ENCODE results near the gene SLC2A6.

The SLC2A6 gene

DNA sequence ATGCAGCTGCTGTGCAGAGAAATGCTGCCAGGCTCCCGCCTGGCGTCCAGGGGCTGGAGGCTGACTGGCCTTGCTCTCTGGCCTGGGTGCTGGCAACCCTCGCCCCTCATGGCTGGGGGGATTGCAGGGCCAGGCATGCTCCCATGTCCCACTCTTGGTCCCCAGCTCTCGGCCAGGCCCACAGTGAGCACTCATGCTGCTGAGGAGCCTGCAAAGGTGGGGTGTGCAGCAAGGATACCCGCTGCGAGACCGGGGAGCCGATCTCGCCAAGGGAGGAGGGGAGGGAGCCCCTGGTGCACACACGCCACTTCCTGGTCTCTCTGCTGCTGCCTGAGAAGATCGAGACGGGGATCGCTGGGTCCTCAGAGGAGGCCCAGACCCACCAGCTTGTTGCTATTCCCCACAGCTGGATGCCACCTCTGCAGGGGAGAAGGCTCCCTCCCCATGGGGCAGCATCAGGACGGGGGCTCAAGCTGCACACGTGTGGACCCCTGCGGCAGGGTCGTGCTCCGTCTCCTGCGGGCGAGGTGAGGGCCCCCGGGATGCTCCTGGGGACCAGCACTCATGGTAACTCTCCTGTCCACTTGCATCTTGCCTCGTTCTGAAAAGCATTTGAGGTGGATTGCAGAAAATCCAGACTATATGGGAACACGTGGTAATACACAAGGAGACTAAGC is 33.5 kb downstream of the SLC2A6 start:
- TF ChIP-seq, protein P1, sequence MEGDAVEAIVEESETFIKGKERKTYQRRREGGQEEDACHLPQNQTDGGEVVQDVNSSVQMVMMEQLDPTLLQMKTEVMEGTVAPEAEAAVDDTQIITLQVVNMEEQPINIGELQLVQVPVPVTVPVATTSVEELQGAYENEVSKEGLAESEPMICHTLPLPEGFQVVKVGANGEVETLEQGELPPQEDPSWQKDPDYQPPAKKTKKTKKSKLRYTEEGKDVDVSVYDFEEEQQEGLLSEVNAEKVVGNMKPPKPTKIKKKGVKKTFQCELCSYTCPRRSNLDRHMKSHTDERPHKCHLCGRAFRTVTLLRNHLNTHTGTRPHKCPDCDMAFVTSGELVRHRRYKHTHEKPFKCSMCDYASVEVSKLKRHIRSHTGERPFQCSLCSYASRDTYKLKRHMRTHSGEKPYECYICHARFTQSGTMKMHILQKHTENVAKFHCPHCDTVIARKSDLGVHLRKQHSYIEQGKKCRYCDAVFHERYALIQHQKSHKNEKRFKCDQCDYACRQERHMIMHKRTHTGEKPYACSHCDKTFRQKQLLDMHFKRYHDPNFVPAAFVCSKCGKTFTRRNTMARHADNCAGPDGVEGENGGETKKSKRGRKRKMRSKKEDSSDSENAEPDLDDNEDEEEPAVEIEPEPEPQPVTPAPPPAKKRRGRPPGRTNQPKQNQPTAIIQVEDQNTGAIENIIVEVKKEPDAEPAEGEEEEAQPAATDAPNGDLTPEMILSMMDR (conservative IDR thresholded peaks at IDR 0.05; ENCODE audit: low read depth): no peak
- DNase-seq (ENCODE audit: low spot score): no peak
- CTCF ChIA-PET: no interaction called here
- POLR2A ChIA-PET (ENCODE audit: low non-redundant PET): no interaction called here
- no peak overlapping the region for H3K27ac ChIP-seq

DNA sequence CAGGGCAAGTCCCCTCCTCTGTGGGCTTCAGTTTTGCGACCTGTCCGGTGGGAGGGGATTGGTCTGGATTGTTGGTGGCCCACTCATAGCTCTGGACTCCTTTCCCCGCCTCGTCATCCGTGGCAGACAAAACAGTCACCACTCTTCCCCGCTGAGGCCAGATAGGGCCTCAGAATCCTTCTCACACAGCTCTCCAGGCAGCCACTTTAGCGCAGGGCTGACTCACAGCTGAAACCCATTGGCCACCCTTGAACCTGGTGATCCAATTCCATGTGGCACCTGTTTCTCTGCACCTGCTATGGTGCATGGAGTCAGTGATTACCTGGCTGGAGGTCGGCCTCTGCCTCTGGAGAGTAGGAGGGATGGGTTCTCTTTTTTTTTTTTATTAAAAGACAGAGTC is 34.9 kb downstream of the SLC2A6 start:
- H3K27ac ChIP-seq: no peak overlapping the region
- ChIA-PET POLR2A (ENCODE audit: low non-redundant PET) (interaction anchor here (0.6 kb wide), 1 partner anchor 69 kb away, joined by 3 read pairs; no protein-coding TSS in a partner anchor), CTCF (interaction anchor here (0.5 to 0.6 kb wide), 2 partner anchors 10 to 824 kb away, joined by 3 to 4 read pairs; no protein-coding TSS in a partner anchor)
- DNase-seq (ENCODE audit: low spot score): no peak
- TF ChIP-seq, protein P1 (conservative IDR thresholded peaks at IDR 0.05; ENCODE audit: low read depth): no peak

DNA sequence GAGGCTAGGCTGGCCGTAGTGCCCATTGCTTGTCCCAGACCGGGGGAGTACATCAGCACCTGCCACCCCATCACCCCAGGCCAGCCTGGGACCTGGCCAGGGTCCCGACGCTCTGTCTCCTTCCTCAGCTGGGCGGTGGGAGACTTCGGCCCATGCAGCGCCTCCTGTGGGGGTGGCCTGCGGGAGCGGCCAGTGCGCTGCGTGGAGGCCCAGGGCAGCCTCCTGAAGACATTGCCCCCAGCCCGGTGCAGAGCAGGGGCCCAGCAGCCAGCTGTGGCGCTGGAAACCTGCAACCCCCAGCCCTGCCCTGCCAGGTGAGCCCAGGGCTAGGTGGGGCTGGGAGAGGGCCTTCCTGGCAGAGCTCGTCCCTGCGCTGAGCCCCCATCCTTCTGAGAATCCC is 35.7 kb downstream of the SLC2A6 start:
- no peak overlapping the region for H3K27ac ChIP-seq
- POLR2A ChIA-PET (ENCODE audit: low non-redundant PET): interaction anchor here (0.6 kb wide), 1 partner anchor 68 kb away, joined by 3 read pairs; no protein-coding TSS in a partner anchor
- no peak for DNase-seq (ENCODE audit: low spot score)
- CTCF ChIA-PET: no interaction called here
- TF ChIP-seq, protein P1 (conservative IDR thresholded peaks at IDR 0.05; ENCODE audit: low read depth): no peak

DNA sequence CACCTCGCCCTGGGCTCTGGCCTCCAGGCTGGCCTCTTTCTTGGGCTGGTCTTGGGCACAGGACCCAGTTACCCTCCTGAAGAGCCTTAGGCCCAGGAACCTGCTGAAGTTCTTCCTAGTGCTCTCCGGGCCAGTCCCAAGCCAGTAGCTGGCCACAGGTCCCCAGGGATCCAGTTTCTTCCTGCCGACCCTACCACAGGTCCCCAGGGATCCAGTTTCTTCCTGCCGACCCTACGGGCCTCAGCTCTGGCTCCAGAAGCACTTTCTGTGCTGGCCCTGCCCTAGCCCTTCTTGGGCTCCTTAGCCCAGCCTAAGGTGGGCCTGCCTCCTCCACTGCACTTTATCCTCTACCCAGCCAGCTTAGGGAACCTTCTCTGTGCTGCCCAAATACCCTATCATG is 37.3 kb downstream of the SLC2A6 start:
- DNase-seq (ENCODE audit: low spot score): no peak
- H3K27ac ChIP-seq: no peak overlapping the region
- TF ChIP-seq, protein P1 (conservative IDR thresholded peaks at IDR 0.05; ENCODE audit: low read depth): no peak
- POLR2A ChIA-PET (ENCODE audit: low non-redundant PET): no interaction called here
- CTCF ChIA-PET: interaction anchor here (0.6 kb wide), 1 partner anchor 16 kb away, joined by 3 read pairs; no protein-coding TSS in a partner anchor

DNA sequence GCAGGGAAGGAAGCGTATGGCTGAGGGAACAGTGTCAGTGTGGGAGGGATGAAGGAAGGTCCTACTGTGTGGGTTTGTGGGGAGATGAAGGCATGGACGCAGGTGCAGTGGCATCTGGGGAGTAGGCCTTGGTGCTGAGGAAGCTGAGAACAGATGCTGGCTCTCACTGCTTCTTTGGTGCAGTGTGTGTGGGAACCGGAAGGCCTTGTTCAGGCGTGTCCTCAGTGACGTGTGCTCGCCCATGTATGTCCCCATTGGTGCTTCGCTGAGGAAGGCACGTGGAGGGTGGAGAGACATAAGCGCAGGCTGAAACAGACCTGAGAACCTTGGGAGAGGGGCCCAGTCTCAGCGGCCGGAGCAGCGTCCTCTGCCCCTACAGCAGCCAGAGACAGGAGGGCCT is 38.0 kb downstream of the SLC2A6 start:
- ChIA-PET CTCF (no interaction called here), POLR2A (ENCODE audit: low non-redundant PET) (no interaction called here)
- DNase-seq (ENCODE audit: low spot score): no peak
- TF ChIP-seq, protein P1 (conservative IDR thresholded peaks at IDR 0.05; ENCODE audit: low read depth): no peak
- H3K27ac ChIP-seq: no peak overlapping the region

DNA sequence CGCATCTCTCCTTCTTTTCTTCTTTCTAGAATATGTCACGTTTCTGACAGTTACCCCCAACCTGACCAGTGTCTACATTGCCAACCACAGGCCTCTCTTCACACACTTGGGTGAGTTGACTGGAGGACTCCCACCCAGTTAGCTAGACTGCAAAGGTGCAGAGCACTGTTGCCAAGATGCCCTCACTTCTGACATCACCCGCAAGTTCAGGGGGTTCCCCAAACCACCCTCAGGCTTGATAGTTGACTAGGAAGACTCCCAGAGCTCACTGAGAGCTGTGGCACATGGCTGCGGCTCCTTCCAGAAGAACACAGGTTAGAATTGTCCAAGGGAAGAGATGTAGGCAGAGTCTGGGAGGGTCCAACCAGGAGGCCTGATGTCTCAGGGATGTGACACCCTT is 39.6 kb downstream of the SLC2A6 start:
- ChIA-PET CTCF (no interaction called here), POLR2A (ENCODE audit: low non-redundant PET) (no interaction called here)
- TF ChIP-seq, protein P1 (conservative IDR thresholded peaks at IDR 0.05; ENCODE audit: low read depth): no peak
- H3K27ac ChIP-seq: no peak overlapping the region
- no peak for DNase-seq (ENCODE audit: low spot score)

Measured in RWPE1 (cell line).